B cell (primary cell): ENCODE measurements around the gene PLEKHO2. TPM values are rescaled to one million over a fixed set of nuclear protein-coding genes. Genes with fewer than 3 reads are reported as not detected.

Experiments used
- ATAC-seq: fragments of 200-7000 bp; cut with Tn5 transposase; one replicate; pipeline ENCODE4 v1.10.0; 2021; ENCODE audit warnings: low read depth, mild to moderate bottlenecking, moderate number of reproducible peaks, moderate library complexity
- CTCF ChIA-PET: fragments of 350-600 bp; sonication (Branson Sonifier 250); formaldehyde crosslinking; loops from one replicate; lab custom pipeline; 2021; ENCODE audit warnings: antibody characterized with exemption, inconsistent platforms; lab: Charles Lee
- POLR2A ChIA-PET: fragments of 350-600 bp; sonication (Branson Sonifier 250); formaldehyde crosslinking; loops from one replicate; lab custom pipeline; 2021; ENCODE audit warnings: antibody characterized with exemption; lab: Charles Lee
- DNase-seq: peaks from one replicate; pipeline ENCODE4 v3.0.0; 2013
- H2AFZ ChIP-seq: 2 replicates; pipeline ENCODE4 v1.6.1; 2012; ENCODE audit warnings: mild to moderate bottlenecking, low read depth, low read length; ENCODE audit not compliant: insufficient read depth, poor library complexity, severe bottlenecking
- H3K27ac ChIP-seq, 2 donors: 1 replicate in 1 of 2; 2 replicates in 1 of 2; pipeline ENCODE4 v1.5.1; 2012 to 2013; ENCODE audit warnings: low read length in 2 of 2, mild to moderate bottlenecking in 2 of 2, moderate library complexity in 1 of 2
- H3K27me3 ChIP-seq, 4 experiments: fragments of 200-600 bp in 1 of 4; sonication (generic) in 1 of 4; replicated peaks in 1 of 4; 1 replicate in 2 of 4; 2 replicates in 2 of 4; pipeline versions ENCODE4 v1.6.1 to v1.7.0; 2013 to 2016; ENCODE audit warnings: low read length in 3 of 4, mild to moderate bottlenecking in 2 of 4, mixed read lengths in 1 of 4, moderate library complexity in 1 of 4; ENCODE audit not compliant: insufficient read depth in 4 of 4, control insufficient read depth in 3 of 4; ENCODE audit errors: control extremely low read depth in 1 of 4
- H3K36me3 ChIP-seq, 2 experiments: replicated peaks in 1 of 2; 1 replicate in 1 of 2; 2 replicates in 1 of 2; pipeline versions ENCODE4 v1.6.1 to v1.7.1; 2013; ENCODE audit warnings: low read length in 1 of 2; ENCODE audit not compliant: insufficient read depth in 2 of 2, control insufficient read depth in 1 of 2; ENCODE audit errors: control extremely low read depth in 1 of 2, extremely low read depth in 1 of 2
- H3K4me1 ChIP-seq, 2 donors: fragments of 200-600 bp in 1 of 2; sonication (generic) in 1 of 2; 1 replicate in 1 of 2; 2 replicates in 1 of 2; pipeline versions ENCODE4 v1.5.1 to v1.6.1; 2013 to 2017; ENCODE audit warnings: low read length in 2 of 2; ENCODE audit not compliant: control insufficient read depth in 2 of 2, insufficient read depth in 2 of 2
- H3K4me2 ChIP-seq: replicated peaks from 2 replicates; pipeline ENCODE3; 2012; ENCODE audit warnings: mild to moderate bottlenecking, low read depth, low read length; ENCODE audit not compliant: poor library complexity, severe bottlenecking
- H3K4me3 ChIP-seq, 5 experiments: fragments of 200-600 bp in 1 of 5; sonication (generic) in 1 of 5; 1 replicate in 3 of 5; 2 replicates in 2 of 5; pipeline versions ENCODE4 v1.5.1 to v1.7.0; 2011 to 2016; ENCODE audit warnings: low read length in 4 of 5, mild to moderate bottlenecking in 4 of 5, low read depth in 2 of 5, control low read depth in 1 of 5, moderate library complexity in 1 of 5; ENCODE audit not compliant: insufficient read depth in 1 of 5; ENCODE audit errors: control extremely low read depth in 1 of 5, extremely low read depth in 1 of 5
- H3K79me2 ChIP-seq: fragments of 200-600 bp; sonication (generic); one replicate; pipeline ENCODE4 v1.6.0; 2016; ENCODE audit warnings: low read length; ENCODE audit not compliant: control insufficient read depth, insufficient read depth
- H3K9ac ChIP-seq: fragments of 200-600 bp; sonication (generic); 2 replicates; pipeline ENCODE4 v1.6.1; 2017; ENCODE audit warnings: mild to moderate bottlenecking, low read length, moderate library complexity
- H3K9me3 ChIP-seq, 3 donors: one replicate each; pipeline versions ENCODE4 v1.6.1 to v1.7.1; 2013; ENCODE audit warnings: low read length in 2 of 3; ENCODE audit not compliant: control insufficient read depth in 2 of 3, insufficient read depth in 1 of 3; ENCODE audit errors: control extremely low read depth in 1 of 3
- H4K20me1 ChIP-seq: 2 replicates; pipeline ENCODE4 v1.6.0; 2012; ENCODE audit warnings: mild to moderate bottlenecking, low read length; ENCODE audit not compliant: insufficient read depth, control insufficient read depth, poor library complexity, severe bottlenecking
- H3K27ac Mint-ChIP-seq: one replicate; pipeline ENCODE4 v1.8.0; 2021; ENCODE audit warnings: mixed read lengths
- H3K27me3 Mint-ChIP-seq: one replicate; pipeline ENCODE4 v1.8.0; 2021; ENCODE audit warnings: mixed read lengths
- H3K4me1 Mint-ChIP-seq: one replicate; pipeline ENCODE4 v1.8.0; 2021; ENCODE audit warnings: mixed read lengths
- H3K4me3 Mint-ChIP-seq: one replicate; pipeline ENCODE4 v1.8.0; 2021; ENCODE audit warnings: mixed read lengths
- H3K9me3 Mint-ChIP-seq: one replicate; pipeline ENCODE4 v1.8.0; 2022; ENCODE audit warnings: mixed read lengths; ENCODE audit not compliant: insufficient read depth
- CTCF ChIP-seq: fragments of 200-600 bp; IDR thresholded peaks from one replicate; pipeline ENCODE4 v1.8.0; 2022; ENCODE audit warnings: antibody characterized with exemption, mild to moderate bottlenecking
- EZH2 ChIP-seq: IDR thresholded peaks from 2 replicates; pipeline ENCODE4 v1.6.1; 2012; ENCODE audit warnings: borderline replicate concordance, low read depth, mild to moderate bottlenecking, moderate library complexity, low read length; ENCODE audit not compliant: insufficient read depth, poor library complexity, severe bottlenecking
- WGBS: methylation state at CpG from one replicate; pipeline ENCODE4 v1.1.5; 2013; ENCODE audit warnings: missing lambda C conversion rate; ENCODE audit not compliant: insufficient coverage; 5-methylcytosine and 5-hydroxymethylcytosine counted together
- intact Hi-C: fragments of 100-400 bp; cut with micrococcal nuclease; formaldehyde crosslinking; loops from one replicate; pipeline ENCODE4 v1.10.0; 2022
- polyA plus RNA-seq: library from polyadenylated mRNA; depleted of rRNA; stranded (reverse); fragments of >200 nt; gene quantifications from 2 replicates; pipeline ENCODE4 v1.2.3, GENCODE V29; 2012
- total RNA-seq, 2 donors: library from RNA; stranded (reverse); fragments of 120-200 nt in 1 of 2; gene quantifications; 1 replicate in 1 of 2; 2 replicates in 1 of 2; pipeline versions ENCODE4 v1.2.3 to v1.2.4, GENCODE V29; 2013 to 2022

Gene PLEKHO2
- total and polyA plus RNA-seq, 2 donors (not counting 1 experiment from before 2014, with no cell fraction given), result 13.7 to 23.1 TPM

- no peaks in the 10 kb centered on the region for H3K36me3 ChIP-seq
- H3K4me3 ChIP-seq, result no peak overlapping the region
- CTCF ChIA-PET, result interaction anchor here (0.6 to 11.3 kb wide), 35 partner anchors 8 to 580 kb away, joined by 3 to 236 read pairs (median 9); partner anchors contain the start of genes ANKDD1A and PLEKHO2
- ATAC-seq (no peak), DNase-seq (no peak)
- Mint-ChIP-seq H3K4me1 (peaks cover 13% of the 10 kb centered on the region), H3K9me3 (no peaks in the 10 kb centered on the region), H3K27me3 (no peaks in the 10 kb centered on the region), H3K27ac (no peak overlapping the region), H3K4me3 (no peak overlapping the region)
- H3K4me2 ChIP-seq, result no peak overlapping the region
- no peak overlapping the region for H3K9ac ChIP-seq
- TF ChIP-seq EZH2, result no peak
- H3K9me3 ChIP-seq, result no peaks in the 10 kb centered on the region
- H3K4me1 ChIP-seq, result peaks cover 0 to 11% of the 10 kb centered on the region in 2 donors
- H3K27ac ChIP-seq, result no peak overlapping the region
- H2AFZ ChIP-seq, result no peak overlapping the region
- WGBS, result 74% methylated on average over 5 of the region's 10 CpGs
- POLR2A ChIA-PET, result no interaction called here
- H4K20me1 ChIP-seq, result no peaks in the 10 kb centered on the region
- H3K79me2 ChIP-seq, result no peaks in the 10 kb centered on the region
- no peaks in the 10 kb centered on the region for H3K27me3 ChIP-seq
- intact Hi-C loops, result no loop called here
Observed at GRCh38 chr15:64808785-64809453, 32.8 kb upstream of the PLEKHO2 start.

- H3K27me3 Mint-ChIP-seq, result no peaks in the 10 kb centered on the region
- H3K79me2 ChIP-seq, result no peaks in the 10 kb centered on the region
- no peak overlapping the region for H3K9ac ChIP-seq
- ATAC-seq (peak; percentile 73), DNase-seq (peak; percentile 78)
- H3K4me2 ChIP-seq, result no peak overlapping the region
- H4K20me1 ChIP-seq, result no peaks in the 10 kb centered on the region
- no peak overlapping the region for H3K27ac ChIP-seq
- POLR2A ChIA-PET, result no interaction called here
- H3K9me3 ChIP-seq, result no peaks in the 10 kb centered on the region
- H3K27me3 ChIP-seq, result no peaks in the 10 kb centered on the region
- peaks cover 0 to 11% of the 10 kb centered on the region in 2 donors for H3K4me1 ChIP-seq
- H3K4me1 Mint-ChIP-seq, result peaks cover 13% of the 10 kb centered on the region
- intact Hi-C loops, result loop anchor here (1.0 kb wide), 2 partner anchors 79 to 95 kb away; no protein-coding TSS in a partner anchor
- WGBS, result 34% methylated on average over 10 of the region's 14 CpGs
- no peaks in the 10 kb centered on the region for H3K9me3 Mint-ChIP-seq
- peak; percentile 93 for TF ChIP-seq CTCF
- TF ChIP-seq EZH2, result no peak
- CTCF ChIA-PET, result interaction anchor here (0.6 to 11.3 kb wide), 43 partner anchors 9 to 1608 kb away, joined by 3 to 236 read pairs (median 7); partner anchors contain the start of genes ANKDD1A and PLEKHO2
- H3K4me3 ChIP-seq, result no peak overlapping the region
- H3K36me3 ChIP-seq, result no peaks in the 10 kb centered on the region
- no peak overlapping the region for H3K4me3 Mint-ChIP-seq
- H3K27ac Mint-ChIP-seq, result peak overlapping the region; percentile 56
- H2AFZ ChIP-seq, result no peak overlapping the region
Observed at GRCh38 chr15:64809649-64810496, 31.8 kb upstream of the PLEKHO2 start.
